ENCODE results near the gene NKX1-1. TPM values are rescaled to one million over a fixed set of nuclear protein-coding genes. Genes with fewer than 3 reads are reported as not detected.

The NKX1-1 gene
- total RNA-seq, 1 donor from 2014 or later, result not detected

GRCh38 chr4:1405254-1405635 lies 997 bp downstream of the NKX1-1 start:
- Mint-ChIP-seq H3K27me3 (ENCODE audit: low read depth) (peaks cover 55% of the 10 kb centered on the region), H3K4me1 (no peaks in the 10 kb centered on the region), H3K4me3 (no peak overlapping the region), H3K36me3 (ENCODE audit: low read depth) (no peaks in the 10 kb centered on the region), H3K9me3 (peaks cover 2% of the 10 kb centered on the region), H3K27ac (ENCODE audit: unreplicated experiment) (no peak overlapping the region)
- TF ChIP-seq, protein P1, sequence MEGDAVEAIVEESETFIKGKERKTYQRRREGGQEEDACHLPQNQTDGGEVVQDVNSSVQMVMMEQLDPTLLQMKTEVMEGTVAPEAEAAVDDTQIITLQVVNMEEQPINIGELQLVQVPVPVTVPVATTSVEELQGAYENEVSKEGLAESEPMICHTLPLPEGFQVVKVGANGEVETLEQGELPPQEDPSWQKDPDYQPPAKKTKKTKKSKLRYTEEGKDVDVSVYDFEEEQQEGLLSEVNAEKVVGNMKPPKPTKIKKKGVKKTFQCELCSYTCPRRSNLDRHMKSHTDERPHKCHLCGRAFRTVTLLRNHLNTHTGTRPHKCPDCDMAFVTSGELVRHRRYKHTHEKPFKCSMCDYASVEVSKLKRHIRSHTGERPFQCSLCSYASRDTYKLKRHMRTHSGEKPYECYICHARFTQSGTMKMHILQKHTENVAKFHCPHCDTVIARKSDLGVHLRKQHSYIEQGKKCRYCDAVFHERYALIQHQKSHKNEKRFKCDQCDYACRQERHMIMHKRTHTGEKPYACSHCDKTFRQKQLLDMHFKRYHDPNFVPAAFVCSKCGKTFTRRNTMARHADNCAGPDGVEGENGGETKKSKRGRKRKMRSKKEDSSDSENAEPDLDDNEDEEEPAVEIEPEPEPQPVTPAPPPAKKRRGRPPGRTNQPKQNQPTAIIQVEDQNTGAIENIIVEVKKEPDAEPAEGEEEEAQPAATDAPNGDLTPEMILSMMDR (conservative IDR thresholded peaks at IDR 0.05), result no peak
- no peak for DNase-seq (ENCODE audit: low read depth, low spot score)

- H3K4me1 Mint-ChIP-seq, result no peaks in the 10 kb centered on the region
- H3K27me3 Mint-ChIP-seq (ENCODE audit: low read depth), result peaks cover 54% of the 10 kb centered on the region
- TF ChIP-seq, protein P1 (conservative IDR thresholded peaks at IDR 0.05), result no peak
- DNase-seq (ENCODE audit: low read depth, low spot score), result no peak
- no peak overlapping the region for H3K27ac Mint-ChIP-seq (ENCODE audit: unreplicated experiment)
- no peaks in the 10 kb centered on the region for H3K36me3 Mint-ChIP-seq (ENCODE audit: low read depth)
- H3K9me3 Mint-ChIP-seq, result peaks cover 2% of the 10 kb centered on the region
- H3K4me3 Mint-ChIP-seq, result no peak overlapping the region
These were observed 1.5 kb downstream of the NKX1-1 start for GRCh38 chr4:1404573-1405253.

- no peak overlapping the region for H3K27ac Mint-ChIP-seq (ENCODE audit: unreplicated experiment)
- H3K4me3 Mint-ChIP-seq, result no peak overlapping the region
- peaks cover 2% of the 10 kb centered on the region for H3K9me3 Mint-ChIP-seq
- peaks cover 2% of the 10 kb centered on the region for H3K36me3 Mint-ChIP-seq (ENCODE audit: low read depth)
- TF ChIP-seq, protein P1 (conservative IDR thresholded peaks at IDR 0.05), result no peak
- no peaks in the 10 kb centered on the region for H3K4me1 Mint-ChIP-seq
- H3K27me3 Mint-ChIP-seq (ENCODE audit: low read depth), result peaks cover 47% of the 10 kb centered on the region
- DNase-seq (ENCODE audit: low read depth, low spot score), result no peak
These were observed 2.4 kb downstream of the NKX1-1 start for GRCh38 chr4:1403591-1404572.

- Mint-ChIP-seq H3K4me3 (no peak overlapping the region), H3K27ac (ENCODE audit: unreplicated experiment) (no peak overlapping the region), H3K27me3 (ENCODE audit: low read depth) (peaks cover 40% of the 10 kb centered on the region), H3K9me3 (no peaks in the 10 kb centered on the region), H3K36me3 (ENCODE audit: low read depth) (peaks cover 2% of the 10 kb centered on the region), H3K4me1 (no peaks in the 10 kb centered on the region)
- DNase-seq (ENCODE audit: low read depth, low spot score), result no peak
- TF ChIP-seq, protein P1 (conservative IDR thresholded peaks at IDR 0.05), result no peak
These were observed 3.1 kb downstream of the NKX1-1 start for GRCh38 chr4:1403177-1403583.

DNA sequence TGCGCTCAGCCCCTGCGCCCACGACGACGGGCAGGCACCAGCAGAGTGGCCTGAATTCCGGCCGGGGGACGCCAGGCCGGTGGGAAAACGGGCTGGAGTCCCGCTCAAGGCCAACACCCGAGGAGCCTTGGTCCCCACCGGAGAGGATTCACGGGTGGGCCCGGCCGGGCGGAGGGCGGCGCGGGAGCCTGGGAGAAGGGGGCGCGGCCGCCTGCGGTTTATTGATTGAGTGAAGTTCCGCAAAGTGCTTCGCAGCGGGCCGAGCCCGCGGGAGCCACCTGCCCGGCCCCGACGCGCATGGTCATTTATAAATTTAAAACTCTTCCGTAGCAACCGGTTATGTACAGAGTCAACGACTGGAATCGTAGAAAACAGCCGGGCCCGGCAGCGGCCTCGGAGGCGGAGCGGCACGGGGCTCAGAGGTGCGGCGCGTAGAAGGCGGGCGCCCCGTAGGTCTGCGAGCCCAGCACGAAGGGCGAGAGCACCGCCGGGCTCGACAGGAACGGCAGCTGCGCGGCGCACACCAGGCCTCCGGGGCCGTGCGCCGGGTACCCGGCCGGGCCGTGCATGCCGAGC lies 3.6 kb downstream of the NKX1-1 start:
- no peak for DNase-seq (ENCODE audit: low read depth, low spot score)
- Mint-ChIP-seq H3K9me3 (no peaks in the 10 kb centered on the region), H3K27me3 (ENCODE audit: low read depth) (peaks cover 35% of the 10 kb centered on the region), H3K4me3 (no peak overlapping the region), H3K4me1 (no peaks in the 10 kb centered on the region), H3K27ac (ENCODE audit: unreplicated experiment) (no peak overlapping the region), H3K36me3 (ENCODE audit: low read depth) (peaks cover 2% of the 10 kb centered on the region)
- TF ChIP-seq, protein P1 (conservative IDR thresholded peaks at IDR 0.05), result no peak

Measured in neural crest cell (in vitro differentiated cells).